GM18870 (cell line): Measurements from ENCODE around the gene PTCD3.
A peak's percentile ranks its signal among the peaks of the same experiment; 100 is the strongest.

Experiments
- ATAC-seq: cut with Tn5 transposase; IDR thresholded peaks from one replicate; pipeline ENCODE4 v1.9.1; 2021; ENCODE audit warnings: moderate library complexity; ENCODE audit not compliant: unreplicated experiment

PTCD3 gene

GRCh38 chr2:86081724-86082123 is 24.3 kb upstream of the PTCD3 start:
- ATAC-seq, result no peak

- no peak for ATAC-seq
Measured at GRCh38 chr2:86082756-86083155, 23.3 kb upstream of the PTCD3 start.

DNA sequence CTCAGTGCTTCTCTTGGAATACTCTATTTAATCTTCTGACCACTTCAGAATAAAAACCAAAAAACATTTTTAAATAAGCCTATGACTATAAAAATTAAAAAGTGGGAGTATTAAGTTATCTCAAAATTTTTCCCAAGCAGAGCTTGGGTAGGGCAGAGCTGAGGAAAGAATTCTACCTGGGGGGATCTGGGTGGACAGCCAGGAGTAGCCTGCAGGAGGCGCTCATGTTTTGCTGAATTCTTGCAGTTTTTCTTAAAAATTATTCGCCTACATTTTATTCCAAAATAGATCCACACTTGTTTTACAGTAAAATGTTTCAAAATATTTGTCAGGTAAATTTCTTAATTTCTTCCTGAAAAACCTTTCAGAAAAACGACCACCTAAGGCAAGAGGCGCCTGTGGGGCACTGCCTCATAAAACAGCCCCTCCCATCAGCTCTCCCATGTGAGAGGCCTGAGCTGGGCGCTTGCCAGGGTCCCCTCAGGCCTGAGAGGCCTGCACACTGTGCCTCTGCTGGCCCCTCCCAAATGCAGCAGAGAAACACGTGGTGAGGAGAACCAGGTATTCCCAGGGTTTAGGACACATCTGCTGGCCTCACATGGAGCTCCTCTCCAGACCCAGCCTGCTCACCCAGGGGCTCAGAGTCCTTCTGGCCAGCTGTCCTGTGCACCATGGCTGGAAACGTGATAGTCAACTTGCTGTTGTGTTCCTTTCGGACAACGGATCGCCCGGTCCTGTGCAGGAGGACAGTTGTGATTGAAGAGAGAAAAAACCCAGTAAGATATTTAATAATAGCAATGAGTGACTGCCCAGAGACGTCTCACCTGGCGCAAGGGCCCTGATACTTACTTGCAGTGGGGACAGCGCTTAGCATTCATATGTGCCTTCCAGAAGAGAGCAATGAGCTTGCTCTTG is 17.8 kb upstream of the PTCD3 start:
- no peak for ATAC-seq

GRCh38 chr2:86094229-86094628 is 11.8 kb upstream of the PTCD3 start:
- no peak for ATAC-seq

DNA sequence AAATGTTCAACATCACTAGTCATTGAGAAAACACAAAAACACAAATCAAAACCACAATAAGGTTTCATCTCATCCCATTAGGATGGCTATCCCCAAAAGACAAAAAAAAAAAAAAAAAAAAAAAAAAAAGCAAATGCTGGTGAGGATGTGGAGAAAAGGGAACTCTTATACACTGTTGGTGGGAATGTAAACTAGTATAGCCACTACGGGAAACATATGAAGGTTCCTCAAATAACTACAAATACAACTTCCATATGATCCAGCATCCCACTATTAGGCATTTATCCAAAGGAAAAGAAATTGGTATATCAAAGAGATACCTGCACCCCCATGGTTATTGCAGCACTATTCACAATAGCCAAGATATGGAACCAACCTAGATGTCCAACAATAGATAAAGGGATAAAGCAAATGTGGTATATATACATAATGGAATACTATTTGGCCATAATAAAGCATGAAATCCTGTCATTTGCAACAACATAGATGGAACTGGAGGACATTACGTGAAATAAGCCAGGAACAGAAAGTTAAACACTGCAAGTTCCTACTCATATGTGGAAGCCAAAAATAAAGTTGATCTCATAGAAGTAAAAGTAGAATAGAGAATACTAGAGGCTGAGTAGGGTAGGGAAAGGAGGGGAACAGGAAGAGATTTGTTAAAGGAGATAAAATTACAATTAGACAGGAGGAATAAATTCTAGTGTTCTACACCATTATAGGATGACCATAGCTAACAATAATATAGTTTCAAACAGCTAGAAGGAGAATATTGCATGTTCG is 8.7 kb upstream of the PTCD3 start:
- ATAC-seq, result no peak

GRCh38 chr2:86097913-86098312 is 8.1 kb upstream of the PTCD3 start:
- ATAC-seq, result no peak

DNA sequence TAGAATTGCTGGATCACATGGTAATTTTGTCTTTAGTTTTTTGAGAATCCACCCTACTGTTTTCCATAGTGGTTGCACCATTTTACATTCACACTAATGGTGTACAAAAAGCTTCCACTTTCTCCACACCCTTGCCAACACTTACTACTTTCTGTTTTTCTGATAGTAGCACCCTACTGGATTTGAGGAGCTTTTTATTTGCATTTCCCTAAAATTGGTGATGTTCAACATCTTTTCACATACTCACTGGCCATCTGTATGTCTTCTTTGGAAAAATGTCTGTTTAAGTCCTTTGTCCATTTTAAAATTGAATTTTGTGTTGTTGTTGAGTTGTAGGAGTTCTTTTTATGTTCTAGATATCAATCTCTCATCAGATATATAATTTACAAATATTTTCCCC is 3.9 kb upstream of the PTCD3 start:
- no peak for ATAC-seq

- ATAC-seq, result peak; percentile 56
Measured at GRCh38 chr2:86105252-86105968, 625 bp upstream of the PTCD3 start, which contains the start of gene POLR1A. Gene POLR1A (minus strand): TSS chr2:86105886. CDS start chr2:86105776, 110 bp downstream.

- no peak for ATAC-seq
Measured at GRCh38 chr2:86107031-86107430, 996 bp downstream of the PTCD3 start.

DNA sequence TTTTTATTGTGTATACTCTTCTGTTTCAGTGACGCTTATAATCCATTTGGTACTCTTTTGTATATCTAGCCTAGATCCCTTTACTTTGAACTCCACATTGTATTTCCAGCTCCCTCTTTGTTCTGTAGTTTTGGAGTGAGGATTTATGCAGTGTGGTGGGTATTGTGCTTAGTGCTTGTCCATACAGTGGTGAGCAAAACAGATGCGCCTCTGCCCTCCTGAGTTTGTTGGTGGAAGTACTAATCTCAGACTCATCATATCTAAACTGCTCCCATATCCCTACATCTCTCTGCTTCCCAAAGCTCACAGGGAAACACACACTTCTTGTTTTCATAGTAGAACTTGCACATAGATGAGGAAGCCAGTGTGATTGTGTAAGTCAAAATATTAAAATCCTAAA is 12.1 kb downstream of the PTCD3 start:
- no peak for ATAC-seq

DNA sequence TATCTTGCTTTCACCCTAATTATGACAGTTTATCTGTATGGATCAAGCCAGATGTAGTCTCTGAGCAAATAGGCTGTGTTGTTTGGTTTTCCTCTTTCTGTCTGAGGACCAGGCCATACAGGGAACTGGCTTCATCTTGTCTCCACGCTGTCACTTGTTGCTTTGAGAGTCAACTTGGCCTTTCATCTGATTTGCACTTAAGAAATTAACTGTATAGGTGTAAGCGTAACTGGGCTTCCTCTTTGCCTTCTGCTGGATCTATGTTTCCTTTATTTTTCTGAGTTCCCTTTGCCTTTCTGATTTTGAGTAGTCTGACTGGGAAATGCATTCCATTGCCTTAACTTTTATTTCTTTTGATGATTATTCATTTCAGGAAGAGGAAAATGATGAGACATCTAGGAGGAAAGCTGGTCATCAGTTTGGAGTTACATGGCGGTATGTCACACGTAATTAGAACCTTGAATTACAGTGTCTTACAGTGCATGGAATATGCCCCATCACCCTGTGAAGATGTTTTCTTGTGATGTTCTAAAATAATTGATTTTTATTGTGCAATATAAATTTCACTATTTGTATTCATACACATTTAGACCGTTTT is 17.4 kb downstream of the PTCD3 start:
- no peak for ATAC-seq

DNA sequence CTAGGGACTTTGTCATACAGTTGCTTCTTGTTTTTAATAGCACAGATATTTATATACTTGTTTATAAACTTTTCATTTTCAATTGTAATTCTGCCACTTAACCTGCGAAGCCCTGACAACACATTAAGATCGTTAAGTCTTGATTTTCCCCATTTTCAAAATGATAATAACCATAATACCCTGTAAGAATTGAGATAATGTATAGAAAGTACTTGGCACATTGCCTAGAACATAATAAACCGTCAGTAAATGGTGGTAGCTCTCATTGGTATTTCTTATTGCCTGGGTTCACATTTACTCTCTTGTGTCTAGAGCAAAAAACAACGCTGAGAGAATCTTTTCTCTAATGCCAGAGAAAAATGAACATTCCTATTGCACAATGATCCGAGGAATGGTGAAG is 18.6 kb downstream of the PTCD3 start:
- ATAC-seq, result no peak

- no peak for ATAC-seq
Measured at GRCh38 chr2:86134709-86135108, 28.7 kb downstream of the PTCD3 start.

- ATAC-seq, result no peak
Measured at GRCh38 chr2:86135653-86136052, 29.6 kb downstream of the PTCD3 start.

DNA sequence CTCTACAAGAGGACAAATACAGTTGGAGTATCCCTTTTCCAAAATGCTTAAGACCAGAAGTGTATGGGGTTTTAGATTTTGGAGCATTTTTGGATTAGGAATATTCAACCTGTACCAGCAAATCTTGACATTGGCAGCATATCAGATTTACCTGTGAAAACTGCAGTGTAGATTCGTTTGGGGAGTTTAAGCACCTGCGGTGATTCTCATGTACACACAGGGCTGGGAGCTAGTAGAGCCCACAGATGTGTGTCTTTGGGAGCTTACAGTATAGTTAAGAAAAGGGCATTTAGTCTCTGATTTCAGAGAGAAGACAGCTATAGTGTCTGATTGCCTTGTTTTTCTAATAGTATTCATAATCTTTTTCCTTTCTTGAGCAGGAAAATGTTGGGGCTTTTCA is 30.1 kb downstream of the PTCD3 start:
- no peak for ATAC-seq

- no peak for ATAC-seq
Measured at GRCh38 chr2:86138736-86139625, 32.9 kb downstream of the PTCD3 start.

DNA sequence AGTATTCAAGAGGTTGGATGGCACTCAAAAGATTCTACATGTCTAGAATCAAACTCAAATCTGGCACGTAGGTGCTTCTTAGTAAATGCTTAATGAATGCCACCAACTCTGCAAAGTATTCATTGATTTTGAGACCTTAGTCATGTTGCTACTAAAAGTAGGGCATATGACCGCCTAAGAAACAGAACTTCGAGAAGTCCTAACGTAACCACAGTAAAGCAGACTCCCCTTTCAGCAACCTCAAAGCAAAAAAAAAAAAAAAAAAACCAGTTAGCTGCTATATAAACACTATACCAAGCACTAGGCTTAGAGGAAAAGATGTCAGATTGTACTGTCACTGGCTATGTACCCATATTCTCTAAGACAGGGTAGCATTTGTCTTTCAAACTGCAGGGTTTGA is 33.9 kb downstream of the PTCD3 start:
- no peak for ATAC-seq

- ATAC-seq, result no peak
Measured at GRCh38 chr2:86140969-86141392, 34.9 kb downstream of the PTCD3 start.

- no peak for ATAC-seq
Measured at GRCh38 chr2:86142436-86143257, 36.6 kb downstream of the PTCD3 start.
